Inferior parietal cortex (tissue), 1 donor: ENCODE results near the gene TTC9C.
"Not testable (repeated sequence)": the region's sequence is repeated elsewhere in the genome, so short reads cannot be mapped to it uniquely, and the experiment has no call there.

Experiments used
- DNase-seq: peaks from one replicate; pipeline ENCODE4 v3.0.0-alpha.2; 2016; ENCODE audit errors: extremely low spot score

The TTC9C gene

DNA sequence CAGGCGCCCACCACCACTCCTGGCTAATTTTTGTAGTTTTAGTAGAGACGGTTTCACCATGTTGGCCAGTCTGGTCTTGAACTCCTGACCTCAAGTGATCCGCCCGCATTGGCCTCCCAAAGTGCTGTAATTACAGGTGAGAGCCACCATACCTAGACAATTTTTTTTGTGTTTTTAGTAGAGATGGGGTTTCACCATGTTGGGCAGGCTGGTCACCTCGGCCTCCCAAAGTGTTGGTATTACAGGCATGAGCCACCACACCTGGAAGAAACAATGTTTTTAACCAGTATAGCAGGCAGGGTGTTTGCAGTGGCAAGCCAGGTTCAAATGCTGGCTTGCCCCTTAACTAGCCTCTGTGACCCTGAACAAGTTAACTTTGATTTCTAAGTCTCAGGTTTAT lies 21.6 kb downstream of the TTC9C start:
- DNase-seq: not testable (repeated sequence)

DNA sequence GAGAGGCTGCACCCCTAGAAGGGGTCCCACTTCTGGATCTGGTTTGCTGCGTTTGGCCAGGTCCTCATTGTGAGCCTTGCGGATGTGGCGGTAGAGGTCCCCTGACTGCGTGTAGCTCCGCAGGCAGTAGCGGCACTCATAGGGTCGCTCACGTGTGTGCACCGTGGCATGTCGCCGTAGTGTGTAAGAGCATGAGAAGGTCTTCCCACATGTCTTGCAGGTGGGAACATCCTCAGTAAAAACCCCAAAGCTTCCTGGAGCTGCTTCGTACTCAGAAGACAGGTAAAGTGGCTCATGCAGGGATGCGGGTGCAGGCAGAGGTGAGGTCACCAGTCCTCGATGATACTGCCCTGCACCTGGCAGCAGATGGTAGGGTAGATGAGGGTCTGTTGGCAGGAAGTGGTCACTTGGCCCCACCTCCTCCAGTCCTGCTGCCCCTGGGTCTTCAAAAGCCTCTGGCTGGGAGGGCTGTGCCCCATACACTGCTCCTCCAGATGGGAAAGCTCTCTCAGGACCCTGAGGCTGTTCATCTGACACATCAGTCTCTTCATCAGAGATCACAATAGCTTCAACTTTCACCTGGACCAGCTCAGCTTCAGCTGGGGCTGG lies 24.0 kb downstream of the TTC9C start:
- no peak for DNase-seq

GRCh38 chr11:62752994-62753735 lies 24.9 kb downstream of the TTC9C start:
- no peak for DNase-seq

- DNase-seq: peak; percentile 99
Measured at GRCh38 chr11:62753736-62754603, 25.7 kb downstream of the TTC9C start, which contains the start of gene ZBTB3. TSS of gene ZBTB3 (minus strand) at chr11:62754160. CDS start at chr11:62753664, 496 bp downstream.

GRCh38 chr11:62755086-62755615 lies 26.9 kb downstream of the TTC9C start:
- no peak for DNase-seq

- no peak for DNase-seq
Measured at GRCh38 chr11:62757846-62758788, 29.8 kb downstream of the TTC9C start.

GRCh38 chr11:62760867-62761227 lies 32.6 kb downstream of the TTC9C start:
- not testable (repeated sequence) for DNase-seq

- no peak for DNase-seq
Measured at GRCh38 chr11:62770778-62771143, 42.5 kb downstream of the TTC9C start.

GRCh38 chr11:62771144-62772021 lies 43.1 kb downstream of the TTC9C start, which contains the start of gene TAF6L:
TSS of gene TAF6L (plus strand) at chr11:62771396. CDS start at chr11:62775784, 4,388 bp downstream.
- peak; percentile 99 for DNase-seq

DNA sequence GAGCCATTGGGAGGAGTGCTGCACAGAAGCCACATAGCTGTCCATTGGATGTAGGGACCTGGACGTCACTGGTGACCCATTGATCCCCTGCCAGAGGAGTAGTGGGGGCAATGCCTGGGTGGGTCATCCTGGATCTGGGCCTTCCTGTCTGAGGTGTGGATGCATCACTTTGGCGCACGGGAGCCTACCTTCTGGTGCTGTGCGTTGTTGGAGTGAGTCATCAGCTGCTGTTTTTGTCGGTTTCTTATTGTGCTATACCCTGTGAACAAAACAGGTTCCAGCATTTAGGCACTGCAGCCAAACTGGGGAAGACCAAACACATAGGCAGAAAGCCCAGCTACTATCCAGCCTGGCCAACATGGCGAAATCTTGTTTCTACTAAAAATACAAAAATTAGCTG lies 46.1 kb downstream of the TTC9C start:
- DNase-seq: no peak

GRCh38 chr11:62775646-62776045 lies 47.4 kb downstream of the TTC9C start:
- no peak for DNase-seq

- DNase-seq: no peak
Measured at GRCh38 chr11:62777389-62777788, 49.1 kb downstream of the TTC9C start.

DNA sequence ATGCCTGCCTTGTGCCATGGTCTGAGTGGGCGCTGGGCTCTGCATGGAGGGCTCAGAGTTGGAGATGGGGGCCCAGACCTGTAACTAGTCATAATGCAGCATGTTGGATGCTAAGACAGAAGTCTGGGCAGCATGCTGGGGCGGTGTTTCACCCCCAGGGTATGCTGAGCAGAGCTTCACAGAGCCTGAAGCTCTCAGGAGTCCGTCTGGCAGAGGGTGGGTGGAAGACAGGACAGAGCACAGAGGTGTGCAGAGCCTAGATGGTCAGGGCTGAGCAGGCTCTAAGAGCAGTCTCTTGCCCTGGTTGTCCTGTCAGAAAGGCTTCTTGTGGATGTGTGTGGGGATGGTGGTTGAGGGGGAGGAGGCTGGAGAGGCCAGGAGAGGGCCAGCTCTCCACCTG lies 50.2 kb downstream of the TTC9C start:
- no peak for DNase-seq

GRCh38 chr11:62782753-62783152 lies 54.5 kb downstream of the TTC9C start:
- DNase-seq: no peak

- DNase-seq: peak; percentile 77
Measured at GRCh38 chr11:62786318-62787004, 58.2 kb downstream of the TTC9C start.

DNA sequence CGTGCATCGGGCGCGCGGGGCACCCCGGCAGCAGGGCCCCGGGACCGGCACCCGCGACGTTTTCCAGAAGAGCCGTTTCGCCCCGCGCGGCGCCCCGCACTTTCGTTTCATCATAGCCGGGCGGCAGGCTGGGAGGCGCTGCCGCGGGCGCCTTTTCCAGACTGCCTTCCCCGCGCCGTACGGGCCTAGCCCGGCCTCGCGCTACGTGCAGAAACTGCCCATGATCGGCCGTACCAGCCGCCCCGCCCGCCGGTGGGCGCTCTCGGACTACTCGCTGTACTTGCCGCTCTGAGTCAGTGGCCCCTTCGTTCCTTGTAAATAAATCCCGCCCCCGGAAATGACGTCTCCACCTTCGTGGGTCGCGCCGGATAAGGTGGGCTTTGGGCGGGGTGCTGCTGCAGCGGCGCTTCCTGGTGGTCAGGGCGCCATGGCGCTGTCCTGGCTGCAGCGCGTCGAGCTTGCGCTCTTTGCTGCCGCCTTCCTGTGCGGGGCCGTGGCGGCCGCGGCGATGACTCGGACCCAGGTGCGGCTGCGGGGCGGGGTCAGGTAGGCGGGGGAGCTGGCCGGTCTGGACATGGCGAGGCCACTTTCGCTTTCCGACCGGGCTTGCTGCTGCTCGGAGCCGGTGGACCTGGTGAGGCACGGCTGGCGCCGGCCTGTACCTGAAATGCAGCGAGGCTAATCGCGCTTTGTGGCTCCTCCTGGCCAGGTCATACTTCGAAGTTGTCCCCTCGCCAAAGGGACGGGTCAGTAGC lies 58.9 kb downstream of the TTC9C start, which contains the start of gene TMEM179B:
TMEM179B (plus strand) TSS at position 398 of the 755 bp plus-strand sequence; CDS start at position 428, 30 bp downstream.
- peak; percentile 98 for DNase-seq
